NCI-H1417 treated with DMSO at 0.1 percent for 48 hours (cell line): ENCODE results near the gene KLHDC1.

Source experiments
- DNase-seq: peaks from one replicate; lab custom pipeline; 2025; lab: John Stamatoyannopoulos, UW

The KLHDC1 gene

DNA sequence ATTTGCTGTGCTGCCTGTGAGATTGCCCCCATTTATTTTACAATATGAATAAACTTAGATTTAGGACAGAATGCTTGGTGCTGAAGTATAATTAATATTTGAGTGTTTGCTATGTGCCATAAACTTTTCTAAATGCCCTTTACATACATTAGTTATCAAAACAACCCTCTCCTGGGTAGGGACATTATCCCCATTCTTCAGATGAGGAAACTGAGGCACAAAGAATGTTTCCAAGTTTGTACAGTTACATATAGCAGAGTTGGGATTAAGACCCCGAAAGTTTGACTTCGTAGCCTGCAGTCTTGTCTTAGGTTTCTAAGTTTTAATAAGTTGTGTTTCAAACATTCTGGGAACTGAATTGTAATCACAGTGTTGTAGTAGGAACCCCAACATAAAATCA lies 93.4 kb downstream of the KLHDC1 start:
- DNase-seq: no peak

- DNase-seq: no peak
Observed at GRCh38 chr14:49792618-49793017, 99.7 kb downstream of the KLHDC1 start.

- no peak for DNase-seq
Observed at GRCh38 chr14:49796025-49796424, 103.1 kb downstream of the KLHDC1 start.
